RPMI7951 (cell line): Measurements from ENCODE around the gene SMARCA2. TPM values are rescaled to one million over a fixed set of nuclear protein-coding genes. Genes with fewer than 3 reads are reported as not detected.
A peak's percentile ranks its signal among the peaks of the same experiment; 100 is the strongest.

ENCODE experiments used
- DNase-seq: peaks from one replicate; pipeline ENCODE4 v3.0.0-alpha.2; 2012; ENCODE audit warnings: low read depth
- total RNA-seq: library from RNA; depleted of rRNA; stranded (reverse); fragments of >200 nt; shearing (Covaris generic); gene quantifications from 2 replicates; pipeline ENCODE4 v1.2.3, GENCODE V29; 2014

The SMARCA2 gene
- total RNA-seq, 1 experiment from 2014 or later = 64.2 TPM

- peak; percentile 61 for DNase-seq
These were observed 72.6 kb downstream of the SMARCA2 start for GRCh38 chr9:2087500-2088313.

- DNase-seq = no peak
These were observed 78.9 kb downstream of the SMARCA2 start for GRCh38 chr9:2093920-2094597.

- DNase-seq = no peak
These were observed 81.3 kb downstream of the SMARCA2 start for GRCh38 chr9:2096376-2096970.

- no peak for DNase-seq
These were observed 91.5 kb downstream of the SMARCA2 start for GRCh38 chr9:2106666-2107065.

GRCh38 chr9:2107906-2108451, 92.8 kb downstream of the SMARCA2 start:
- DNase-seq = no peak

- DNase-seq = no peak
These were observed 94.0 kb downstream of the SMARCA2 start for GRCh38 chr9:2109069-2109650.

GRCh38 chr9:2110036-2110435, 94.9 kb downstream of the SMARCA2 start:
- DNase-seq = no peak

GRCh38 chr9:2116073-2116472, 100.9 kb downstream of the SMARCA2 start:
- peak; percentile 23 for DNase-seq

GRCh38 chr9:2117527-2117926, 102.4 kb downstream of the SMARCA2 start:
- DNase-seq = no peak

GRCh38 chr9:2119566-2119965, 104.4 kb downstream of the SMARCA2 start:
- no peak for DNase-seq

- peak; percentile 21 for DNase-seq
These were observed 106.0 kb downstream of the SMARCA2 start for GRCh38 chr9:2120926-2121689.

GRCh38 chr9:2122299-2122698, 107.2 kb downstream of the SMARCA2 start:
- no peak for DNase-seq

- DNase-seq = no peak
These were observed 110.8 kb downstream of the SMARCA2 start for GRCh38 chr9:2125906-2126305.

- DNase-seq = no peak
These were observed 111.2 kb downstream of the SMARCA2 start for GRCh38 chr9:2126331-2126803.

GRCh38 chr9:2127486-2127885, 112.3 kb downstream of the SMARCA2 start:
- peak; percentile 66 for DNase-seq

- DNase-seq = no peak
These were observed 113.0 kb downstream of the SMARCA2 start for GRCh38 chr9:2128141-2128540.

- DNase-seq = no peak
These were observed 113.5 kb downstream of the SMARCA2 start for GRCh38 chr9:2128618-2129017.

- no peak for DNase-seq
These were observed 115.8 kb downstream of the SMARCA2 start for GRCh38 chr9:2130941-2131340.

- peak; percentile 31 for DNase-seq
These were observed 117.4 kb downstream of the SMARCA2 start for GRCh38 chr9:2132484-2133082.

GRCh38 chr9:2134391-2134790, 119.2 kb downstream of the SMARCA2 start:
- DNase-seq = no peak

- no peak for DNase-seq
These were observed 123.5 kb downstream of the SMARCA2 start for GRCh38 chr9:2138646-2139045.
